ENCODE measurements around the gene LCP2. TPM values are rescaled to one million over a fixed set of nuclear protein-coding genes. Genes with fewer than 3 reads are reported as not detected.

LCP2 gene
- total RNA-seq, 1 donor from 2014 or later, result not detected

GRCh38 chr5:170293273-170293672 lies 4.3 kb downstream of the LCP2 start:
- Mint-ChIP-seq H3K27me3 (ENCODE audit: unreplicated experiment) (peaks cover 78% of the 10 kb centered on the region), H3K27ac (ENCODE audit: unreplicated experiment) (no peak overlapping the region), H3K36me3 (ENCODE audit: unreplicated experiment) (no peaks in the 10 kb centered on the region), H3K9me3 (ENCODE audit: unreplicated experiment) (peaks cover 4% of the 10 kb centered on the region), H3K4me3 (ENCODE audit: unreplicated experiment) (no peak overlapping the region), H3K4me1 (ENCODE audit: unreplicated experiment) (no peaks in the 10 kb centered on the region)
- DNase-seq (ENCODE audit: extremely low spot score, unreplicated experiment), result no peak
- no peak for TF ChIP-seq CTCF (IDR thresholded peaks at IDR 0.05)

GRCh38 chr5:170292179-170293104 lies 5.1 kb downstream of the LCP2 start:
- Mint-ChIP-seq H3K27ac (ENCODE audit: unreplicated experiment) (no peak overlapping the region), H3K36me3 (ENCODE audit: unreplicated experiment) (no peaks in the 10 kb centered on the region), H3K4me3 (ENCODE audit: unreplicated experiment) (no peak overlapping the region), H3K9me3 (ENCODE audit: unreplicated experiment) (peaks cover 4% of the 10 kb centered on the region), H3K4me1 (ENCODE audit: unreplicated experiment) (no peaks in the 10 kb centered on the region), H3K27me3 (ENCODE audit: unreplicated experiment) (peaks cover 76% of the 10 kb centered on the region)
- no peak for DNase-seq (ENCODE audit: extremely low spot score, unreplicated experiment)
- TF ChIP-seq CTCF (IDR thresholded peaks at IDR 0.05), result no peak

GRCh38 chr5:170290498-170290897 lies 7.1 kb downstream of the LCP2 start:
- Mint-ChIP-seq H3K4me1 (ENCODE audit: unreplicated experiment) (no peaks in the 10 kb centered on the region), H3K4me3 (ENCODE audit: unreplicated experiment) (no peak overlapping the region), H3K36me3 (ENCODE audit: unreplicated experiment) (no peaks in the 10 kb centered on the region), H3K27ac (ENCODE audit: unreplicated experiment) (no peak overlapping the region), H3K9me3 (ENCODE audit: unreplicated experiment) (peaks cover 4% of the 10 kb centered on the region), H3K27me3 (ENCODE audit: unreplicated experiment) (peaks cover 74% of the 10 kb centered on the region)
- no peak for TF ChIP-seq CTCF (IDR thresholded peaks at IDR 0.05)
- DNase-seq (ENCODE audit: extremely low spot score, unreplicated experiment), result no peak

GRCh38 chr5:170289764-170290163 lies 7.8 kb downstream of the LCP2 start:
- no peak for TF ChIP-seq CTCF (IDR thresholded peaks at IDR 0.05)
- peaks cover 72% of the 10 kb centered on the region for H3K27me3 Mint-ChIP-seq (ENCODE audit: unreplicated experiment)
- peaks cover 8% of the 10 kb centered on the region for H3K9me3 Mint-ChIP-seq (ENCODE audit: unreplicated experiment)
- no peaks in the 10 kb centered on the region for H3K4me1 Mint-ChIP-seq (ENCODE audit: unreplicated experiment)
- H3K4me3 Mint-ChIP-seq (ENCODE audit: unreplicated experiment), result no peak overlapping the region
- no peak for DNase-seq (ENCODE audit: extremely low spot score, unreplicated experiment)
- no peaks in the 10 kb centered on the region for H3K36me3 Mint-ChIP-seq (ENCODE audit: unreplicated experiment)
- no peak overlapping the region for H3K27ac Mint-ChIP-seq (ENCODE audit: unreplicated experiment)

GRCh38 chr5:170289121-170289520 lies 8.5 kb downstream of the LCP2 start:
- TF ChIP-seq CTCF (IDR thresholded peaks at IDR 0.05), result no peak
- Mint-ChIP-seq H3K36me3 (ENCODE audit: unreplicated experiment) (no peaks in the 10 kb centered on the region), H3K4me3 (ENCODE audit: unreplicated experiment) (no peak overlapping the region), H3K27ac (ENCODE audit: unreplicated experiment) (no peak overlapping the region), H3K27me3 (ENCODE audit: unreplicated experiment) (peaks cover 65% of the 10 kb centered on the region), H3K9me3 (ENCODE audit: unreplicated experiment) (peaks cover 8% of the 10 kb centered on the region), H3K4me1 (ENCODE audit: unreplicated experiment) (no peaks in the 10 kb centered on the region)
- DNase-seq (ENCODE audit: extremely low spot score, unreplicated experiment), result no peak

All from osteocyte (in vitro differentiated cells).